HepG2 (cell line): ENCODE data around the gene PHF23. TPM values are rescaled to one million over a fixed set of nuclear protein-coding genes. Genes with fewer than 3 reads are reported as not detected.

ENCODE experiments used
- ATAC-seq: fragments of 200-7000 bp; cut with Tn5 transposase; 3 replicates; pipeline ENCODE4 v1.9.1; 2020; ENCODE audit warnings: mild to moderate bottlenecking, moderate library complexity
- BruUV-seq: library from RNA; stranded (reverse); fragments of 400-500 nt; replicated peaks from 2 replicates; lab custom pipeline; 2021; lab: Mats Ljungman, UMichigan
- CTCF ChIA-PET: fragments of 300-600 bp; formaldehyde crosslinking; extraction: SDS; loops from one replicate; lab custom pipeline; 2021; ENCODE audit warnings: low total read pairs, inconsistent platforms, low intra/inter-chr PET ratio; lab: Yijun Ruan, JAX
- POLR2A ChIA-PET: fragments of 350-600 bp; sonication (Branson Sonifier 250); formaldehyde crosslinking; loops from one replicate; lab custom pipeline; 2020; ENCODE audit warnings: antibody characterized with exemption, inconsistent platforms; lab: Yijun Ruan, JAX
- DNase-seq: peaks from one replicate; pipeline ENCODE4 v3.0.0-alpha.2; 2015; ENCODE audit warnings: low spot score
- FAIRE-seq: peaks from 3 replicates; lab custom pipeline; 2011; peaks lifted over from hg19 to GRCh38; lab: Jason Lieb, UNC
- H2AFZ ChIP-seq: one replicate; pipeline ENCODE4 v1.6.1; 2011; ENCODE audit warnings: low read length, inconsistent platforms
- H3K27ac ChIP-seq: fragments of 300-600 bp; 3 replicates; pipeline ENCODE4 v1.8.0; 2011; ENCODE audit warnings: mixed run types, mild to moderate bottlenecking, mixed read lengths, low read length, inconsistent platforms; ENCODE audit not compliant: insufficient read depth; ENCODE audit errors: extremely low read length
- H3K27me3 ChIP-seq, 2 experiments: fragments of 200-600 bp in 1 of 2; 2 replicates in 1 of 2; 3 replicates in 1 of 2; pipeline versions ENCODE4 v1.6.0 to v1.8.0; 2011; ENCODE audit warnings: low read length in 2 of 2, mild to moderate bottlenecking in 2 of 2, moderate library complexity in 2 of 2, inconsistent platforms in 1 of 2; ENCODE audit not compliant: insufficient read depth in 2 of 2, control insufficient read depth in 1 of 2
- H3K36me3 ChIP-seq, 2 experiments: fragments of 200-600 bp in 1 of 2; replicated peaks in 1 of 2; 2 replicates in 1 of 2; 3 replicates in 1 of 2; pipeline versions ENCODE4 v1.5.1 to v1.8.0; 2011; ENCODE audit warnings: low read length in 2 of 2, inconsistent platforms in 1 of 2; ENCODE audit not compliant: insufficient read depth in 2 of 2, control insufficient read depth in 1 of 2
- H3K4me1 ChIP-seq: 2 replicates; pipeline ENCODE4 v1.5.1; 2012; ENCODE audit warnings: low read length, inconsistent platforms; ENCODE audit not compliant: insufficient read depth
- H3K4me2 ChIP-seq: 2 replicates; pipeline ENCODE4 v1.6.0; 2011; ENCODE audit warnings: low read depth, low read length, inconsistent platforms
- H3K4me3 ChIP-seq, 3 experiments: fragments of 200-600 bp in 1 of 3; sonication (generic), shearing (Covaris generic) in 1 of 3; replicated peaks in 1 of 3; 2 replicates each; pipeline ENCODE4 v1.5.1; 2011 to 2016; ENCODE audit warnings: low read length in 3 of 3, inconsistent platforms in 2 of 3, low read depth in 2 of 3, mild to moderate bottlenecking in 2 of 3, control low read depth in 1 of 3, mixed read lengths in 1 of 3; ENCODE audit not compliant: insufficient read depth in 1 of 3
- H3K79me2 ChIP-seq: one replicate; pipeline ENCODE4 v1.6.1; 2011; ENCODE audit warnings: low read length, inconsistent platforms; ENCODE audit not compliant: insufficient read depth
- H3K9ac ChIP-seq: 2 replicates; pipeline ENCODE4 v1.6.0; 2011; ENCODE audit warnings: mild to moderate bottlenecking, low read depth, low read length, inconsistent platforms; ENCODE audit not compliant: insufficient read depth
- H3K9me3 ChIP-seq: 2 replicates; pipeline ENCODE4 v1.5.1; 2012; ENCODE audit warnings: mild to moderate bottlenecking, low read length
- H4K20me1 ChIP-seq: 2 replicates; pipeline ENCODE4 v1.6.0; 2011; ENCODE audit warnings: inconsistent platforms, mild to moderate bottlenecking, low read length, moderate library complexity; ENCODE audit not compliant: insufficient read depth
- BRD4 ChIP-seq: sonication (generic); formaldehyde crosslinking; IDR thresholded peaks from 2 replicates; pipeline ENCODE4 v1.4.0; 2020; ENCODE audit warnings: missing genetic modification reagents
- ELF1 ChIP-seq: sonication (generic); formaldehyde crosslinking; IDR thresholded peaks from 2 replicates; pipeline ENCODE4 v1.4.0; 2020; ENCODE audit warnings: missing genetic modification reagents
- EP300 ChIP-seq, 3 experiments: sonication (generic) in 1 of 3; formaldehyde crosslinking in 1 of 3; IDR thresholded peaks; 2 replicates each; pipeline versions ENCODE4 v1.5.1 to v1.6.1; 2011 to 2020; ENCODE audit warnings: low read depth in 2 of 3, low read length in 2 of 3, borderline replicate concordance in 1 of 3, improper control_type of control experiment in 1 of 3, mild to moderate bottlenecking in 1 of 3, missing genetic modification reagents in 1 of 3, moderate library complexity in 1 of 3
- FOXA3 ChIP-seq: IDR thresholded peaks from 2 replicates; pipeline ENCODE4 v1.6.1; 2016; ENCODE audit warnings: missing genetic modification reagents, missing compliant biosample characterization
- FOXK1 ChIP-seq: sonication (generic); formaldehyde crosslinking; IDR thresholded peaks from 2 replicates; pipeline ENCODE4 v1.4.0; 2020; ENCODE audit warnings: low read depth, missing genetic modification reagents, borderline replicate concordance
- GATA4 ChIP-seq: sonication (generic); IDR thresholded peaks from 2 replicates; pipeline ENCODE4 v1.6.1; 2016; ENCODE audit warnings: antibody characterized with exemption, low read depth, borderline replicate concordance
- GATAD1 ChIP-seq: IDR thresholded peaks from 2 replicates; pipeline ENCODE4 v1.6.1; 2016; ENCODE audit warnings: missing genetic modification reagents, missing compliant biosample characterization
- HNF4A ChIP-seq: sonication (generic); formaldehyde crosslinking; IDR thresholded peaks from 2 replicates; pipeline ENCODE4 v1.4.0; 2020; ENCODE audit warnings: missing genetic modification reagents
- KLF11 ChIP-seq: IDR thresholded peaks from 2 replicates; pipeline ENCODE4 v1.6.1; 2016; ENCODE audit warnings: missing compliant biosample characterization
- SMAD1 ChIP-seq: sonication (generic); formaldehyde crosslinking; IDR thresholded peaks from 2 replicates; pipeline ENCODE4 v1.4.0; 2020; ENCODE audit warnings: missing genetic modification reagents, low read depth, mild to moderate bottlenecking, borderline replicate concordance
- ZMYM2 ChIP-seq: sonication (generic); formaldehyde crosslinking; IDR thresholded peaks from 2 replicates; pipeline ENCODE4 v1.8.0; 2022; ENCODE audit warnings: mild to moderate bottlenecking, missing genetic modification reagents
- ZMYM4 ChIP-seq: sonication (generic); formaldehyde crosslinking; IDR thresholded peaks from 2 replicates; pipeline ENCODE4 v1.8.1; 2023; ENCODE audit warnings: mild to moderate bottlenecking, missing genetic modification reagents
- ZNF225 ChIP-seq: sonication (generic); formaldehyde crosslinking; IDR thresholded peaks from 2 replicates; pipeline ENCODE4 v1.4.0; 2020; ENCODE audit warnings: mild to moderate bottlenecking, missing genetic modification reagents
- WGBS: methylation state at CpG from one replicate; pipeline ENCODE4 v1.1.6; 2017; ENCODE audit warnings: low lambda C conversion rate; 5-methylcytosine and 5-hydroxymethylcytosine counted together
- in situ Hi-C: cut with HindIII; loops from 2 replicates; pipeline ENCODE4 v1.10.0; 2017; ENCODE audit warnings: low pct_unique_long_range_greater_than_20kb; ENCODE audit not compliant: extremely low pct_ligation_motif_present
- intact Hi-C: fragments of 100-400 bp; cut with micrococcal nuclease; formaldehyde crosslinking; loops from one replicate; pipeline ENCODE4 v1.10.0; 2022; ENCODE audit not compliant: unreplicated experiment
- polyA plus RNA-seq, 8 experiments: library from polyadenylated mRNA; depleted of rRNA in 3 of 8; stranded (reverse) in 7 of 8; unstranded in 1 of 8; fragments of >200 nt; fragmentation: Illumina TruSeq in 4 of 8; extraction: Trizol in 4 of 8; gene quantifications; 2 replicates each; pipeline versions ENCODE4 v1.2.1 to v1.2.3, GENCODE V29; 2011 to 2016; ENCODE audit warnings: low read depth in 4 of 8, missing spikeins in 1 of 8, mixed read lengths in 1 of 8; ENCODE audit not compliant: insufficient read depth in 1 of 8
- total RNA-seq, 5 experiments: library from RNA; depleted of rRNA; stranded (reverse); fragments of >200 nt; fragmentation: Illumina TruSeq; extraction: Trizol; gene quantifications; 2 replicates each; pipeline ENCODE4 v1.2.3, GENCODE V29; 2016; ENCODE audit warnings: low read depth in 1 of 5
- TF ChIP-seq, protein P1 (sequence below): sonication (generic); formaldehyde crosslinking; IDR thresholded peaks from 2 replicates; pipeline ENCODE4 v1.8.0; 2022; ENCODE audit warnings: missing genetic modification reagents, mild to moderate bottlenecking, moderate library complexity, borderline replicate concordance

Gene PHF23
- total and polyA plus RNA-seq, 2 of the 13 experiments (the other 11 are each of a cell fraction or from before 2014, with no cell fraction given): 27.6 to 33.2 TPM

DNA sequence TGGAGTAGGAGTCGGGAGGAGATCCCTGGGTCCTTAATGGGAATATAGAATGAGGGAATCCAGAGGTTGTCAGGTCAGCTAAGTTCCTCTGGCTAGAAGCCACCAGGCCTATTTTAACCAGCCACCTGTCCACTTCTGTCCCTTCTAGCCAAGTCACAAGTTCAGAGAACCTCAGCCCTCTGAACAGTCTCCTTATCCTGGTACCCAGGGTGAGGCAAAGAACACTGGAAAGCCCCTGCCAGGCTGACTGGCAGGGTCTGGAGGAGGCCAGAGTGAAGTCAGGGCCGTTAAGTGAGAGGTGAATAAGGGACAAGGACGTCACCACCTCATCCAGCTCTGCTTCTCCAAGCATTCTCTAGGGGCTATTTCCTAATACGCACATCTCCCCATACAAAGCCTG is 9.5 kb upstream of the PHF23 start:
- ATAC-seq (no peak), FAIRE-seq (no peak), DNase-seq (no peak)
- H3K4me2 ChIP-seq: peak overlapping the region; percentile 90
- 83% methylated on average over 4 of the region's 4 CpGs for WGBS
- no peak overlapping the region for H2AFZ ChIP-seq
- CTCF ChIA-PET: no interaction called here
- intact Hi-C loops: no loop called here
- H3K27me3 ChIP-seq: peaks cover 0 to 2% of the 10 kb centered on the region in 2 experiments; a peak in 1 of 5 replicates
- H3K9me3 ChIP-seq: no peaks in the 10 kb centered on the region
- H3K4me1 ChIP-seq: peaks cover 30% of the 10 kb centered on the region
- H3K79me2 ChIP-seq: peaks cover 53% of the 10 kb centered on the region
- TF ChIP-seq GATA4: no peak
- TF ChIP-seq, all 625 proteins: peak for 0
- no peak overlapping the region for H3K4me3 ChIP-seq
- no peaks in the 10 kb centered on the region for H4K20me1 ChIP-seq
- in situ Hi-C loops: no loop called here
- H3K36me3 ChIP-seq: peaks cover 5 to 27% of the 10 kb centered on the region in 2 experiments; a peak in 3 of 5 replicates
- POLR2A ChIA-PET: interaction anchor here (1.5 to 1.6 kb wide), 2 partner anchors 14 to 16 kb away, joined by 4 to 5 read pairs; partner anchors contain the start of gene DVL2
- peak overlapping the region; percentile 24; the same call in 1 of the 2 replicates for H3K9ac ChIP-seq
- no peak overlapping the region for H3K27ac ChIP-seq
- BruUV-seq: no TSS peak

DNA sequence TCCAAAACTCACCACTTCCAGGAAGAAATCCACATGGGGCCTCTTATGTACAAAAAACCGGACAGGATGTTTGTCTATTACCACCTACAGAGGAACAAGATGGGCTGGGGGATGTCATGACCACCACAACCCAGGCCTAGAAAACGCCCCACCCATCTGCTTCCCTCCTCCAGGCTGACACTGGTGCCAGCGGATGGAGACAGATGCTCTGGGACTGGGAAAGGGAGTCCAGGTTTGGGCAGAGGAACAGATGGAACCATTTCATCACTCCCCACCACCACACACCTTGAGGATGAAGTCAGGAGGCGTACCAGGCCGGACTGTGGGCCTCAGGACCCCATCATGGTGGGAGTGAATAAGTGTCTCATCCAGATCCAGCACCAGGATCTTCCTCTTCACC is 7.5 kb upstream of the PHF23 start:
- intact Hi-C loops (no loop called here), in situ Hi-C loops (no loop called here)
- peaks cover 44% of the 10 kb centered on the region for H3K79me2 ChIP-seq
- H2AFZ ChIP-seq: no peak overlapping the region
- FAIRE-seq: no peak
- TF ChIP-seq, protein P1, sequence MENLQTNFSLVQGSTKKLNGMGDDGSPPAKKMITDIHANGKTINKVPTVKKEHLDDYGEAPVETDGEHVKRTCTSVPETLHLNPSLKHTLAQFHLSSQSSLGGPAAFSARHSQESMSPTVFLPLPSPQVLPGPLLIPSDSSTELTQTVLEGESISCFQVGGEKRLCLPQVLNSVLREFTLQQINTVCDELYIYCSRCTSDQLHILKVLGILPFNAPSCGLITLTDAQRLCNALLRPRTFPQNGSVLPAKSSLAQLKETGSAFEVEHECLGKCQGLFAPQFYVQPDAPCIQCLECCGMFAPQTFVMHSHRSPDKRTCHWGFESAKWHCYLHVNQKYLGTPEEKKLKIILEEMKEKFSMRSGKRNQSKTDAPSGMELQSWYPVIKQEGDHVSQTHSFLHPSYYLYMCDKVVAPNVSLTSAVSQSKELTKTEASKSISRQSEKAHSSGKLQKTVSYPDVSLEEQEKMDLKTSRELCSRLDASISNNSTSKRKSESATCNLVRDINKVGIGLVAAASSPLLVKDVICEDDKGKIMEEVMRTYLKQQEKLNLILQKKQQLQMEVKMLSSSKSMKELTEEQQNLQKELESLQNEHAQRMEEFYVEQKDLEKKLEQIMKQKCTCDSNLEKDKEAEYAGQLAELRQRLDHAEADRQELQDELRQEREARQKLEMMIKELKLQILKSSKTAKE (CRISPR knock-in tag): no peak
- no peak for TF ChIP-seq ZNF225 (CRISPR knock-in tag)
- TF ChIP-seq FOXK1 (CRISPR knock-in tag): no peak
- TF ChIP-seq SMAD1 (CRISPR knock-in tag): no peak
- no peak for TF ChIP-seq BRD4 (CRISPR knock-in tag)
- TF ChIP-seq HNF4A (CRISPR knock-in tag): no peak
- no peak for TF ChIP-seq KLF11 (CRISPR knock-in tag)
- TF ChIP-seq ZMYM2: no peak
- no peak for TF ChIP-seq EP300 (IDR thresholded peaks at IDR 0.05; ENCODE audit: low read depth in 2 of 2, low read length in 2 of 2)
- TF ChIP-seq EP300 (CRISPR knock-in tag; IDR thresholded peaks at IDR 0.05; ENCODE audit: borderline replicate concordance): no peak
- TF ChIP-seq FOXA3: no peak
- TF ChIP-seq ELF1 (CRISPR knock-in tag): no peak
- TF ChIP-seq ZMYM4 (CRISPR knock-in tag): no peak
- TF ChIP-seq GATAD1 (CRISPR knock-in tag): no peak
- DNase-seq: no peak
- H3K36me3 ChIP-seq: peaks cover 5 to 27% of the 10 kb centered on the region in 2 experiments; a peak in 4 of 5 replicates
- ChIA-PET CTCF (no interaction called here), POLR2A (no interaction called here)
- no peaks in the 10 kb centered on the region for H3K9me3 ChIP-seq
- H3K4me2 ChIP-seq: no peak overlapping the region
- ATAC-seq: no peak
- WGBS: 95% methylated on average over 5 of the region's 5 CpGs
- peaks cover 28% of the 10 kb centered on the region for H3K4me1 ChIP-seq
- H3K27ac ChIP-seq: no peak overlapping the region
- no peak overlapping the region for H3K4me3 ChIP-seq
- H3K27me3 ChIP-seq: no peaks in the 10 kb centered on the region; a peak in 1 of 5 replicates
- H4K20me1 ChIP-seq: no peaks in the 10 kb centered on the region
- BruUV-seq: no TSS peak
- no peak overlapping the region for H3K9ac ChIP-seq
